GM12873 (cell line): ENCODE results near the gene SNAPC4.

ENCODE experiments used
- CTCF ChIP-seq: IDR thresholded peaks from 2 replicates; pipeline ENCODE4 v1.5.1; 2012; ENCODE audit warnings: low read depth, mild to moderate bottlenecking, moderate library complexity, low read length, control low read depth; ENCODE audit not compliant: insufficient read depth; ENCODE audit errors: missing control alignments

Gene SNAPC4

GRCh38 chr9:136381311-136381710 is 18.7 kb downstream of the SNAPC4 start:
- TF ChIP-seq CTCF = no peak

- no peak for TF ChIP-seq CTCF
Observed at GRCh38 chr9:136380381-136380780, 19.6 kb downstream of the SNAPC4 start.

- no peak for TF ChIP-seq CTCF
Observed at GRCh38 chr9:136379891-136380290, 20.1 kb downstream of the SNAPC4 start.

GRCh38 chr9:136379401-136379800 is 20.6 kb downstream of the SNAPC4 start:
- no peak for TF ChIP-seq CTCF

- TF ChIP-seq CTCF = no peak
Observed at GRCh38 chr9:136379003-136379287, 21.0 kb downstream of the SNAPC4 start.

- no peak for TF ChIP-seq CTCF
Observed at GRCh38 chr9:136378170-136379002, 21.6 kb downstream of the SNAPC4 start.

GRCh38 chr9:136377341-136378169 is 22.4 kb downstream of the SNAPC4 start:
- no peak for TF ChIP-seq CTCF
